Measurements from ENCODE around the gene TMEM151B.
"Not testable (repeated sequence)": the region's sequence is repeated elsewhere in the genome, so short reads cannot be mapped to it uniquely, and the experiment has no call there.

TMEM151B gene

GRCh38 chr6:44315516-44315915 lies 45.3 kb downstream of the TMEM151B start:
- DNase-seq (ENCODE audit: insufficient read length) (no peak), FAIRE-seq (no peak)
- TF ChIP-seq TAF1 (IDR thresholded peaks at IDR 0.05; ENCODE audit: borderline replicate concordance, low read depth, low read length) = no peak
- no peak for TF ChIP-seq POLR2A (IDR thresholded peaks at IDR 0.05; ENCODE audit: low read depth, low read length)
- no peak for TF ChIP-seq POLR2AphosphoS5 (IDR thresholded peaks at IDR 0.05; ENCODE audit: low read depth, low read length)

GRCh38 chr6:44315951-44316350 lies 45.7 kb downstream of the TMEM151B start:
- TF ChIP-seq TAF1 (IDR thresholded peaks at IDR 0.05; ENCODE audit: borderline replicate concordance, low read depth, low read length) (no peak), POLR2A (IDR thresholded peaks at IDR 0.05; ENCODE audit: low read depth, low read length) (no peak), POLR2AphosphoS5 (IDR thresholded peaks at IDR 0.05; ENCODE audit: low read depth, low read length) (no peak)
- FAIRE-seq (no peak), DNase-seq (ENCODE audit: insufficient read length) (no peak)

DNA sequence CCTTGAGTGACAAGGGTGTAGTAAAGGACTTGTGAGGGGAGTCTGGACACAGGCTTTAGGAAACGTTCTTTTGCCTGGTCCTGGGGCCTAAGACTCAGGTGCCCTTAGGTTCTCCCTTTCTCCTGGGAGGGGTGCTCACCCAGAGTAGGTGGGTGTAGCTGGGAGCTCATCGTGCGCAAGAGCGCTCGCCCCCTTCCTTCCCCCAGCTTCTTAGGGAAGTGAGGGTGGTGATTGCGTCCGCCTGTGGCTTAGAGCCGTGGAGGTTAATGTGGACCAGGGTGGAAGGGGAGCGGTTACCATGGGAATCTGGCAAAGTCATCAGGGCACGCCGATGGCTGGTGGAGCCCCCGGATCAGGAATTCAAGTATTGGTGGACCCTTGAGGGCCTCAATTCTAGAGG lies 46.2 kb downstream of the TMEM151B start:
- FAIRE-seq = no peak
- TF ChIP-seq POLR2A (IDR thresholded peaks at IDR 0.05; ENCODE audit: low read depth, low read length) (no peak), TAF1 (IDR thresholded peaks at IDR 0.05; ENCODE audit: borderline replicate concordance, low read depth, low read length) (no peak), POLR2AphosphoS5 (IDR thresholded peaks at IDR 0.05; ENCODE audit: low read depth, low read length) (no peak)

DNA sequence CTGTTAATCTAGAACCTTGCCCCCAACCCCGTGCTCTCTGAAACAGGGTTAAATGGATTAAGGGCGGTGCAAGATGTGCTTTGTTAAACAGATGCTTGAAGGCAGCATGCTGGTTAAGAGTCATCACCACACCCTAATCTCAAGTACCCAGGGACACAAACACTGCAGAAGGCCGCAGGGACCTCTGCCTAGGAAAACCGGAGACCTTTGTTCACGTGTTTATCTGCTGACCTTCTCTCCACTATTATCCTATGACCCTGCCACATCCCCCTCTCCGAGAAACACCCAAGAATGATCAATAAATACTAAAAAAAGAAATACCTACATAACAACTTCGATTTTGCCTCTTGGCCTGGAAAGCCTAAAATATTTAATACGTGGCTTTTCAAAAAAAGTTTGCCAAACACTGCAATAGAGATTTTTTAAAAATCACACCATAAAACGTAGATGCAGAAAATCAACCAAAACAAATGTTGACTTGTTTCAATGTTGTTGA lies 46.9 kb downstream of the TMEM151B start:
- FAIRE-seq; DNase-seq (ENCODE audit: insufficient read length): not testable (repeated sequence)

More for the DNA sequence above, 46.2 kb downstream of the TMEM151B start:
- no peak for DNase-seq (ENCODE audit: insufficient read length)

- no peak for DNase-seq (ENCODE audit: insufficient read length)
- no peak for FAIRE-seq
- TF ChIP-seq TAF1 (IDR thresholded peaks at IDR 0.05; ENCODE audit: borderline replicate concordance, low read depth, low read length) (no peak), POLR2AphosphoS5 (IDR thresholded peaks at IDR 0.05; ENCODE audit: low read depth, low read length) (no peak)
These were observed 51.0 kb downstream of the TMEM151B start for GRCh38 chr6:44321210-44321609.

- FAIRE-seq = no peak
- DNase-seq (ENCODE audit: insufficient read length) = no peak
- TF ChIP-seq POLR2A (IDR thresholded peaks at IDR 0.05; ENCODE audit: low read depth, low read length) = no peak
- no peak for TF ChIP-seq TAF1 (IDR thresholded peaks at IDR 0.05; ENCODE audit: borderline replicate concordance, low read depth, low read length)
- no peak for TF ChIP-seq POLR2AphosphoS5 (IDR thresholded peaks at IDR 0.05; ENCODE audit: low read depth, low read length)
These were observed 56.8 kb downstream of the TMEM151B start for GRCh38 chr6:44327096-44327495.

DNA sequence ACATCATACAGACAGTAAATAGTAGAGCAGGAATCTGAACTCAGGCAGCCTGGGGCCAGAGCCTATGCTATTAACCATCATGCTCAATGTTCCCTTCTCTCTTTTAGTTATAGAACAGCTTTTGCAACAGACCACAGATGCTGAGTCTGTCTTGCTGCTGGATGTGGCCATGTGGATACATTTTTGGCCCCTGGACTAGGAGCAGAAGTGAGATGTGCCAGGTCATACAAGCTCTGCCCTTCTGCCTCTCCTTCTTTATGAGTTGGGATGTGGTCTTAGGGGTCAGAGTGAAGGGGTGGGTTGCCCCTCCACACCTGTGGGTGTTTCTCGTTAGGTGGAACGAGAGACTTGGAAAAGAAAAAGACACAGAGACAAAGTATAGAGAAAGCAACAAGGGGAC lies 57.5 kb downstream of the TMEM151B start:
- FAIRE-seq (no peak), DNase-seq (ENCODE audit: insufficient read length) (no peak)
- TF ChIP-seq POLR2AphosphoS5 (IDR thresholded peaks at IDR 0.05; ENCODE audit: low read depth, low read length) (no peak), TAF1 (IDR thresholded peaks at IDR 0.05; ENCODE audit: borderline replicate concordance, low read depth, low read length) (no peak), POLR2A (IDR thresholded peaks at IDR 0.05; ENCODE audit: low read depth, low read length) (no peak)

GRCh38 chr6:44328203-44328602 lies 58.0 kb downstream of the TMEM151B start:
- FAIRE-seq; DNase-seq (ENCODE audit: insufficient read length): not testable (repeated sequence)

DNA sequence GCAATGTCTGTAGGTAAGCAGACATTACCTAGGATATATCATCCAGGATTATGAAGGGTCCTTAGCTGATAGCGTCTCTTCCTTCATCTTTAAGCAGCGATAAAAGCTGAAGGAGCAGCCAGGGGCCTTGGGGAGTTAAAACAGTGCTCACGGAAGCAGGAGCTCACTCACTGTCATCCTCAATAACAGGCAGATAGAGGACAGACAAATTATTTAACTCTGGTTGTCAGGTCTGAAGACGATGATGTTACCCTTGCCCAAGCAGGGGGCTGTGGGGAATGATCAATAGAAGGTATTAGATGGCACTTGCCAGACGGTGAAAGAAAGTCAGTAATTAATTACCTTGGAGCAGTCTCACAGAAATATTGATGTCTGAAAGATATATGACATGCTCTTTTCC lies 59.6 kb downstream of the TMEM151B start:
- FAIRE-seq = no peak
- no peak for TF ChIP-seq POLR2AphosphoS5 (IDR thresholded peaks at IDR 0.05; ENCODE audit: low read depth, low read length)
- DNase-seq (ENCODE audit: insufficient read length) = no peak

- no peak for FAIRE-seq
- DNase-seq (ENCODE audit: insufficient read length) = no peak
- TF ChIP-seq POLR2AphosphoS5 (IDR thresholded peaks at IDR 0.05; ENCODE audit: low read depth, low read length) = no peak
- no peak for TF ChIP-seq TAF1 (IDR thresholded peaks at IDR 0.05; ENCODE audit: borderline replicate concordance, low read depth, low read length)
- no peak for TF ChIP-seq POLR2A (IDR thresholded peaks at IDR 0.05; ENCODE audit: low read depth, low read length)
These were observed 62.3 kb downstream of the TMEM151B start for GRCh38 chr6:44332585-44332984.

DNA sequence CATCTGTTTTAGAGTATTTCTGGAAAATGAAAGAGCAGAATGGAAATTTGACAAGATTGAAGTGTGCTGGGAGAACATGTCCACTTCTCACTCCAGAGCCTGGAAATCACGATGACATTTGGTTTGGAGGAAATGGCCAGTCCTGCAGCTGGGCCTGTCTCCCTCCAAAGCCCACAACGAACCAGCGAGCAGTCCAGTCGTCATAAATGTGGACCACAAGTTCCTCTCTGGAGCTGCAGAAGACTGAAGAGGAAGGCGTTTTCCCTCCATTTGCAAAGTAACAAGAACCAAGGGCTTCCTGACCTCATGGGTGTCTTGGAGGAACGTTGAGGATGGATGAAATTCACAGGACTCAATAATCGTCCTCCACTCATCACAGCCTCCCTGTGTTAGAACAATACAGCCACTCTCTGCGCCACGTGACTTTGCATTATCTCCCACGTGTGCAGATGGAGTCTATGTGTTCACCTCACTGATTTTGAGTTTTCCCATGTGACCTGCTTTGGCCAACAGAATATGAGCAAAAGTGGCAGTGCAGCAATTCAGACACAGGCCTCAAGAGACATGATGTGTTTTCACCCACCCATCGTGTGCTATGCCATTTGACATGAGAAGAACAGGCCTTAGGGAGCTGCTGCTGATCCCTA lies 63.1 kb downstream of the TMEM151B start:
- TF ChIP-seq TAF1 (IDR thresholded peaks at IDR 0.05; ENCODE audit: borderline replicate concordance, low read depth, low read length) = no peak
- no peak for TF ChIP-seq POLR2AphosphoS5 (IDR thresholded peaks at IDR 0.05; ENCODE audit: low read depth, low read length)
- TF ChIP-seq POLR2A (IDR thresholded peaks at IDR 0.05; ENCODE audit: low read depth, low read length) = no peak
- no peak for FAIRE-seq
- DNase-seq (ENCODE audit: insufficient read length) = no peak

GRCh38 chr6:44333942-44334341 lies 63.7 kb downstream of the TMEM151B start:
- DNase-seq (ENCODE audit: insufficient read length) (no peak), FAIRE-seq (no peak)
- no peak for TF ChIP-seq POLR2AphosphoS5 (IDR thresholded peaks at IDR 0.05; ENCODE audit: low read depth, low read length)
- no peak for TF ChIP-seq POLR2A (IDR thresholded peaks at IDR 0.05; ENCODE audit: low read depth, low read length)
- no peak for TF ChIP-seq TAF1 (IDR thresholded peaks at IDR 0.05; ENCODE audit: borderline replicate concordance, low read depth, low read length)

GRCh38 chr6:44335631-44336030 lies 65.4 kb downstream of the TMEM151B start:
- FAIRE-seq (no peak), DNase-seq (ENCODE audit: insufficient read length) (no peak)
- TF ChIP-seq POLR2A (IDR thresholded peaks at IDR 0.05; ENCODE audit: low read depth, low read length) (no peak), TAF1 (IDR thresholded peaks at IDR 0.05; ENCODE audit: borderline replicate concordance, low read depth, low read length) (no peak), POLR2AphosphoS5 (IDR thresholded peaks at IDR 0.05; ENCODE audit: low read depth, low read length) (no peak)

All from GM12892 (cell line).